ENCODE measurements around the gene STAMBPL1.

The STAMBPL1 gene

GRCh38 chr10:88848499-88848898, 31.5 kb upstream of the STAMBPL1 start:
- no peak overlapping the region for H3K4me3 ChIP-seq (ENCODE audit: insufficient read length, low read depth)
- TF ChIP-seq SUZ12 (IDR thresholded peaks at IDR 0.05; ENCODE audit: extremely low read depth, insufficient read depth, insufficient read length), result no peak
- TF ChIP-seq ZNF274 (IDR thresholded peaks at IDR 0.05; ENCODE audit: low read depth, low read length), result no peak
- no peak for TF ChIP-seq YY1 (IDR thresholded peaks at IDR 0.05; ENCODE audit: insufficient read depth, insufficient read length)

GRCh38 chr10:88849234-88849633, 30.8 kb upstream of the STAMBPL1 start:
- Histone ChIP-seq H3K4me1 (ENCODE audit: insufficient read depth, insufficient read length) (no peaks in the 10 kb centered on the region), H3K4me3 (ENCODE audit: insufficient read length, low read depth) (no peak overlapping the region), H3K9me3 (ENCODE audit: insufficient read depth, low read length) (no peaks in the 10 kb centered on the region), H3K36me3 (ENCODE audit: insufficient read depth, insufficient read length, low read length) (no peaks in the 10 kb centered on the region), H3K9ac (ENCODE audit: insufficient read length, low read depth) (no peak overlapping the region), H3K27me3 (ENCODE audit: insufficient read depth, insufficient read length) (no peaks in the 10 kb centered on the region)
- no peak for DNase-seq (ENCODE audit: low read depth, low spot score)
- TF ChIP-seq YY1 (IDR thresholded peaks at IDR 0.05; ENCODE audit: insufficient read depth, insufficient read length) (no peak), ZNF274 (IDR thresholded peaks at IDR 0.05; ENCODE audit: low read depth, low read length) (no peak)

More at GRCh38 chr10:88848499-88848898, 31.5 kb upstream of the STAMBPL1 start:
- no peaks in the 10 kb centered on the region for H3K9me3 ChIP-seq (ENCODE audit: insufficient read depth, low read length)
- H3K9ac ChIP-seq (ENCODE audit: insufficient read length, low read depth), result no peak overlapping the region
- no peaks in the 10 kb centered on the region for H3K27me3 ChIP-seq (ENCODE audit: insufficient read depth, insufficient read length)
- no peaks in the 10 kb centered on the region for H3K36me3 ChIP-seq (ENCODE audit: insufficient read depth, insufficient read length, low read length)
- no peaks in the 10 kb centered on the region for H3K4me1 ChIP-seq (ENCODE audit: insufficient read depth, insufficient read length)
- no peak for DNase-seq (ENCODE audit: low read depth, low spot score)

- no peak for TF ChIP-seq SUZ12 (IDR thresholded peaks at IDR 0.05; ENCODE audit: extremely low read depth, insufficient read depth, insufficient read length)
- TF ChIP-seq ZNF274 (IDR thresholded peaks at IDR 0.05; ENCODE audit: low read depth, low read length), result no peak
- no peak for TF ChIP-seq YY1 (IDR thresholded peaks at IDR 0.05; ENCODE audit: insufficient read depth, insufficient read length)
- Histone ChIP-seq H3K36me3 (ENCODE audit: insufficient read depth, insufficient read length, low read length) (no peaks in the 10 kb centered on the region), H3K9ac (ENCODE audit: insufficient read length, low read depth) (no peak overlapping the region), H3K4me1 (ENCODE audit: insufficient read depth, insufficient read length) (no peaks in the 10 kb centered on the region), H3K4me3 (ENCODE audit: insufficient read length, low read depth) (no peak overlapping the region), H3K9me3 (ENCODE audit: insufficient read depth, low read length) (no peaks in the 10 kb centered on the region), H3K27me3 (ENCODE audit: insufficient read depth, insufficient read length) (no peaks in the 10 kb centered on the region)
- no peak for DNase-seq (ENCODE audit: low read depth, low spot score)
Observed at GRCh38 chr10:88850712-88851111, 29.3 kb upstream of the STAMBPL1 start.

- H3K36me3 ChIP-seq (ENCODE audit: insufficient read depth, insufficient read length, low read length), result no peaks in the 10 kb centered on the region
- DNase-seq (ENCODE audit: low read depth, low spot score), result no peak
- H3K27me3 ChIP-seq (ENCODE audit: insufficient read depth, insufficient read length), result no peaks in the 10 kb centered on the region
- H3K4me1 ChIP-seq (ENCODE audit: insufficient read depth, insufficient read length), result no peaks in the 10 kb centered on the region
- TF ChIP-seq ZNF274 (IDR thresholded peaks at IDR 0.05; ENCODE audit: low read depth, low read length) (no peak), YY1 (IDR thresholded peaks at IDR 0.05; ENCODE audit: insufficient read depth, insufficient read length) (no peak), SUZ12 (IDR thresholded peaks at IDR 0.05; ENCODE audit: extremely low read depth, insufficient read depth, insufficient read length) (no peak)
- no peak within 1 kb of the TSS for H3K4me3 ChIP-seq (ENCODE audit: insufficient read length, low read depth)
- H3K9ac ChIP-seq (ENCODE audit: insufficient read length, low read depth), result no peak within 1 kb of the TSS
- H3K9me3 ChIP-seq (ENCODE audit: insufficient read depth, low read length), result no peaks in the 10 kb centered on the region
Observed at GRCh38 chr10:88851706-88852105, 28.3 kb upstream of the STAMBPL1 start, which contains the start of gene ANKRD22. Gene ANKRD22 (minus strand): TSS chr10:88851844. CDS start chr10:88851607, 237 bp downstream.

- TF ChIP-seq YY1 (IDR thresholded peaks at IDR 0.05; ENCODE audit: insufficient read depth, insufficient read length) (no peak), ZNF274 (IDR thresholded peaks at IDR 0.05; ENCODE audit: low read depth, low read length) (no peak), SUZ12 (IDR thresholded peaks at IDR 0.05; ENCODE audit: extremely low read depth, insufficient read depth, insufficient read length) (no peak)
- H3K4me3 ChIP-seq (ENCODE audit: insufficient read length, low read depth), result no peak overlapping the region
- no peaks in the 10 kb centered on the region for H3K9me3 ChIP-seq (ENCODE audit: insufficient read depth, low read length)
- no peaks in the 10 kb centered on the region for H3K4me1 ChIP-seq (ENCODE audit: insufficient read depth, insufficient read length)
- H3K27me3 ChIP-seq (ENCODE audit: insufficient read depth, insufficient read length), result no peaks in the 10 kb centered on the region
- DNase-seq (ENCODE audit: low read depth, low spot score), result no peak
- no peaks in the 10 kb centered on the region for H3K36me3 ChIP-seq (ENCODE audit: insufficient read depth, insufficient read length, low read length)
- no peak overlapping the region for H3K9ac ChIP-seq (ENCODE audit: insufficient read length, low read depth)
Observed at GRCh38 chr10:88852327-88852726, 27.7 kb upstream of the STAMBPL1 start.

- no peak for TF ChIP-seq YY1 (IDR thresholded peaks at IDR 0.05; ENCODE audit: insufficient read depth, insufficient read length)
- TF ChIP-seq ZNF274 (IDR thresholded peaks at IDR 0.05; ENCODE audit: low read depth, low read length), result no peak
- TF ChIP-seq SUZ12 (IDR thresholded peaks at IDR 0.05; ENCODE audit: extremely low read depth, insufficient read depth, insufficient read length), result no peak
- H3K9ac ChIP-seq (ENCODE audit: insufficient read length, low read depth), result no peak overlapping the region
- H3K4me1 ChIP-seq (ENCODE audit: insufficient read depth, insufficient read length), result no peaks in the 10 kb centered on the region
- no peaks in the 10 kb centered on the region for H3K36me3 ChIP-seq (ENCODE audit: insufficient read depth, insufficient read length, low read length)
- no peaks in the 10 kb centered on the region for H3K27me3 ChIP-seq (ENCODE audit: insufficient read depth, insufficient read length)
- no peaks in the 10 kb centered on the region for H3K9me3 ChIP-seq (ENCODE audit: insufficient read depth, low read length)
- H3K4me3 ChIP-seq (ENCODE audit: insufficient read length, low read depth), result no peak overlapping the region
- DNase-seq (ENCODE audit: low read depth, low spot score), result no peak
Observed at GRCh38 chr10:88853155-88853881, 26.7 kb upstream of the STAMBPL1 start.

- no peak for TF ChIP-seq SUZ12 (IDR thresholded peaks at IDR 0.05; ENCODE audit: extremely low read depth, insufficient read depth, insufficient read length)
- no peak for TF ChIP-seq ZNF274 (IDR thresholded peaks at IDR 0.05; ENCODE audit: low read depth, low read length)
- no peak for TF ChIP-seq YY1 (IDR thresholded peaks at IDR 0.05; ENCODE audit: insufficient read depth, insufficient read length)
- H3K4me1 ChIP-seq (ENCODE audit: insufficient read depth, insufficient read length), result no peaks in the 10 kb centered on the region
- H3K9me3 ChIP-seq (ENCODE audit: insufficient read depth, low read length), result no peaks in the 10 kb centered on the region
- no peaks in the 10 kb centered on the region for H3K36me3 ChIP-seq (ENCODE audit: insufficient read depth, insufficient read length, low read length)
- H3K9ac ChIP-seq (ENCODE audit: insufficient read length, low read depth), result no peak overlapping the region
- no peak overlapping the region for H3K4me3 ChIP-seq (ENCODE audit: insufficient read length, low read depth)
- H3K27me3 ChIP-seq (ENCODE audit: insufficient read depth, insufficient read length), result no peaks in the 10 kb centered on the region
- no peak for DNase-seq (ENCODE audit: low read depth, low spot score)
Observed at GRCh38 chr10:88854684-88855083, 25.4 kb upstream of the STAMBPL1 start.

Data from NT2/D1 (cell line).